Mesodermal cell (in vitro differentiated cells): ENCODE data around the gene CNOT6L.

ENCODE experiments used
- H3K27ac ChIP-seq: 2 replicates; pipeline ENCODE4 v1.7.0; 2013; ENCODE audit warnings: mild to moderate bottlenecking, low read depth, low read length, moderate library complexity; ENCODE audit not compliant: severe bottlenecking
- H3K36me3 ChIP-seq: 2 replicates; pipeline ENCODE4 v1.7.1; 2013; ENCODE audit warnings: mild to moderate bottlenecking, low read length, moderate library complexity; ENCODE audit not compliant: control insufficient read depth, insufficient read depth
- H3K4me1 ChIP-seq: one replicate; pipeline ENCODE4 v1.7.1; 2013; ENCODE audit warnings: mild to moderate bottlenecking, low read length; ENCODE audit not compliant: insufficient read depth, control insufficient read depth, poor library complexity, severe bottlenecking
- H3K4me3 ChIP-seq: 2 replicates; pipeline ENCODE4 v1.7.0; 2013; ENCODE audit warnings: low read length, control low read depth, mild to moderate bottlenecking; ENCODE audit not compliant: insufficient read depth, poor library complexity, severe bottlenecking; ENCODE audit errors: extremely low read depth
- H3K9me3 ChIP-seq: 2 replicates; pipeline ENCODE4 v1.7.1; 2013; ENCODE audit warnings: mild to moderate bottlenecking, low read length, moderate library complexity; ENCODE audit not compliant: control insufficient read depth
- WGBS, 2 experiments: methylation state at CpG; one replicate each; pipeline ENCODE4 v1.1.5; 2013; ENCODE audit warnings: missing lambda C conversion rate in 2 of 2; ENCODE audit not compliant: insufficient coverage in 2 of 2; 5-methylcytosine and 5-hydroxymethylcytosine counted together

Gene CNOT6L

DNA sequence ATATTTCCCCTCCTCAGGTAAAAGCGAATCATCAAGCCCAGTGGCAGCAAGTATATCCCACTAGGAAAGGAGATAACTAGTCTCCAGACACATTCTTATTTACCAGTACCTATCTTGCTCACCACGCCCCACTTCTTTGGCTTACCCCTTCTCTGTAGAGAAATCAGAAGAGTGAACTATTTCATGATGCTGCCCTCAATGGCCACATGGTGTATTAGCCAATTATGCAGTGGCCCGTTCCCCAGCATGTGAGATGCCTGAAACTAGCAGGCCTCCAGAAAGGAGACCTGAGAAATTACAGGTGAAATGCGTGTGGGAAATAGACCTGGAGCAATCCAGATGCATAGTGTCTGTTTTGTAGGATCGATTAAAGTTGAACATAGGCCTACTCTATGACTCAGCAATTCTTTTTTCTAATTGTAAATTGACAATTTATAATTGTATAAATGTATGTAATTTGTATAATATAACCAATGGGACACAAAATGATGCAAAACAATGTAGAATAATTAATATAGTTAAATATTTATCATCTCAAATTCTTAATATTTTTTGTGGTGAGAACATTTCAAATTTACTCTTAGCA, 126.2 kb downstream of the CNOT6L start:
- no peaks in the 10 kb centered on the region for H3K36me3 ChIP-seq
- no peak overlapping the region for H3K27ac ChIP-seq
- peaks cover 17% of the 10 kb centered on the region for H3K4me1 ChIP-seq
- no peaks in the 10 kb centered on the region for H3K9me3 ChIP-seq
- WGBS, 2 experiments = 89 to 94% methylated on average over 2 to 4 of the region's 5 CpGs
- H3K4me3 ChIP-seq = no peak overlapping the region

DNA sequence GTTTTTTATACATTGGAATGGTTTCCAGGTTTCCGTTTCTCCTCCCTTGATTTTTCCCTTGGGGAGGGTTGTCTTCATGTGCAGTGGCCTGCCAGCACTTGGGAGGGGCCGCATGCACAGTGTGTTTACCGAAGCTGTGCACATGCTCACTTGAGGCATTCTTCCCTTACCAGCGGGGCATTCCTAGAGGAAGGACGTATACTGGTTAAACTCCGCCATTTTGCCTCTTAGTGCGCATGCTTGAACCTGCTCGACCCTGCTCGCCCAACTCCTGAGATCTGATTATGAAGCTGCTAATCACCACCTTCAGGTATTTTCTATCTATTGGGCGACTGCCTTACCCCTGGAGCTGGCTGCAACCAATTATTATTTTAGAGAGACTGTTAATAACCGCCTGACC, 137.4 kb downstream of the CNOT6L start:
- 90 to 98% methylated on average over 9 to 10 of the region's 11 CpGs for WGBS, 2 experiments
- no peak overlapping the region for H3K4me3 ChIP-seq
- no peaks in the 10 kb centered on the region for H3K9me3 ChIP-seq
- H3K27ac ChIP-seq = no peak overlapping the region
- no peaks in the 10 kb centered on the region for H3K4me1 ChIP-seq
- H3K36me3 ChIP-seq = no peaks in the 10 kb centered on the region

DNA sequence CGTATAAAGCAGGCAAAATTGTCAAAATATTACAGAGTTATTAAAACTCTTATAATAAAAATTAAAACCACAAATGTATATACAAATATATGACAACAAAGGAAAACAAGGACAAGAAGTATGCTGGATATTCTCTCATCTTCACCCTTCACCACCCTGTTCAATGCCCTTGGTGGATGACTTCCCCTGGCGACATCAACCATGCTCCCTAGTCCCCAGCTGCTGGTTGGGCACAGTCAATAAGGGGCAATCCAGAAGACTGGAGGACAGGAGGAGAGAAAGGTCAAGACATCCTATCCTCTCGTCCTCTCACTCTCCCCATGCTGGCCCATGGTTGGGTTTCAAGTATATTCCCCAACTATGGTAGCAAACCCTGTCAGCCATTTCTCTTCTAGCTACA, 142.3 kb downstream of the CNOT6L start:
- no peaks in the 10 kb centered on the region for H3K36me3 ChIP-seq
- no peak overlapping the region for H3K27ac ChIP-seq
- WGBS, 2 experiments = 82 to 100% methylated on average over 1 to 2 of the region's 3 CpGs
- no peaks in the 10 kb centered on the region for H3K4me1 ChIP-seq
- H3K9me3 ChIP-seq = no peaks in the 10 kb centered on the region
- no peak overlapping the region for H3K4me3 ChIP-seq

DNA sequence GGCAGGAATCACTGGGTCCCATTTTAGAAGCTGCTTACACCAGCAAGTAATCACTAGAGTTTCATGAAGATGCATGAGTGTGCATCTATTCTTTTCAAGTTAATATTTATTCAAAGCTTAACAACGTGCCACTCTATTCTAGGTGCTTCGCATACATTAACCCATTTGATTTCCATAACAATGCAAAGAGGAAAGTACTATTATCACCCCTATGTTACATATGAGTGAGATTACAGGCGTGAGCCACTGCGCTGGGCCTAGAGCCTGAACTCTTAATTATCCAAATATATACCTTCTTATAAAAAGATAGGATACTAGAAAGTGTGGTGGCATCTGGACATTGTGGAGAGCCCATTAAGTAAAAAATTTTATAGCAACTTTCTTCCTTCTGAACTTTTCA, 148.1 kb downstream of the CNOT6L start:
- H3K9me3 ChIP-seq = no peaks in the 10 kb centered on the region
- no peak overlapping the region for H3K4me3 ChIP-seq
- H3K4me1 ChIP-seq = no peaks in the 10 kb centered on the region
- H3K27ac ChIP-seq = no peak overlapping the region
- no peaks in the 10 kb centered on the region for H3K36me3 ChIP-seq
- WGBS, 2 experiments = 56% methylated on average over 2 of the region's 4 CpGs; no CpG with 5 or more reads in 1 of the 2 experiments

DNA sequence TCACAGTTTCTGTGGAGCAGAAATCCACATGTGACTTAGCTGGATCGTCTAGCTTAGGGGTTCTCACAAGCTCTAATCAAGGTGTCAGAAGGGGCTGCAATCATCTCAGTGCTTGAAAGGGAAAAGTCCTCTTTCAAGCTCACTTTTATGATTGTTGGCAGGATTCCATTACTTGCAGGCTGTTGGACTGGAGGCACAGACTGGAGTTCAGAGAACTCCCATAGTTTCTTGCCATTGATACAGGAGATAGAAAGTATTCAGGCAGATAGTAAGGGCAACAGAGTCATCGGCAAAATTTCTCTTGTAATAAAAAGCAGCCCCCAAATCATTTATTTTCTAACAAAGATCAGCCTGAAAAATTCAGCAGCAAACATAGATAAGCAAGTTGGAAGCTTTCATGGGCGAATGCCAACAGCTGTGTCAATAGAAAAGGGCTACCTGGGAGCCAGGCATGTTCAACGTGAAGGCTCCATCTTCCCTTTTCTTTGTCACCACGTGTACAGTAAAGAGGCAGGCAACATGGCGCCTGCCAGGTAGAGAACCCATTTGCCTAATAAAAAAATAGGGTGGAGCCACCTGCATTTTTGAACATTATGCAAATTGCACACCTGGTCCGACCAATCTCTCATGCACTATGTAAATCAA, 149.1 kb downstream of the CNOT6L start:
- H3K9me3 ChIP-seq = no peaks in the 10 kb centered on the region
- H3K36me3 ChIP-seq = no peaks in the 10 kb centered on the region
- no peak overlapping the region for H3K27ac ChIP-seq
- WGBS, 2 experiments = 90 to 91% methylated on average over 7 of the region's 7 CpGs
- no peaks in the 10 kb centered on the region for H3K4me1 ChIP-seq
- H3K4me3 ChIP-seq = no peak overlapping the region

DNA sequence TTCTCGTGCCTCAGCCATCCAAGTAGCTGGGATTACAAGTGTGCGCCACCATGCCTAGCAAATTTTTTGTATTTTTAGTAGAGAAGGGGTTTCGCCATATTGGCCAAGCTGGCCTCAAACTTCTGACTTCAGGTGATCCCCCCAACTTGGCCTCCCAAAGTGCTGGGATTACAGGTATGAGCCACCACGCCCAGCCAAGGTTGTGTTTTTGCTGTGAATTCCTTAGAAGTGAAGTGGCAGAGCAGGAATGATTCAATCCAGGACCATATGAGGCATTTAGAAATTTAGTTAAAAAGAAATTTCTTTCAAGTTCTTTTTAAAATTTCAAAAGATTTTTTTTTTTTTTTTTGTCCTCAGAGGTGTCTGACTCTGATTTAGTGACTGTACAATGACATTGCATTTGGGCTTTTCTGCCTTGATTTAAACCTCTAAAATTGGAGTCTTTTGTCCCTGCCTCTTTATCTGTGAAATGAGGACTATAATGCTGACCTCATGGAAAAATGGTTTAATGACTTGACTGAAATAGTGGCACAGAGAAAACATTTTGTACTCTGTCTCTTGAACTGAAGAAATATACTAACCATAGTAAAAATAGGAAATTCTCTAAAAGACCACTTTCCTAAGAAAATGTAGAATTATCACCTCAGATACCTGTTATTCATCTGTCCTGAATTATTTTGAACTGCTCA, 153.6 kb downstream of the CNOT6L start:
- Histone ChIP-seq H3K4me3 (no peak overlapping the region), H3K9me3 (no peaks in the 10 kb centered on the region), H3K27ac (no peak overlapping the region), H3K4me1 (no peaks in the 10 kb centered on the region), H3K36me3 (no peaks in the 10 kb centered on the region)
- WGBS, 2 experiments = 60 to 100% methylated on average over 1 of the region's 4 CpGs
